GM21576 (cell line): Measurements from ENCODE around the gene SLC13A2.

Experiments used
- ATAC-seq: cut with Tn5 transposase; IDR thresholded peaks from one replicate; pipeline ENCODE4 v1.9.1; 2021; ENCODE audit warnings: mild to moderate bottlenecking, moderate library complexity; ENCODE audit not compliant: unreplicated experiment

Gene SLC13A2

GRCh38 chr17:28532050-28532960 is 58.9 kb downstream of the SLC13A2 start:
- no peak for ATAC-seq

- no peak for ATAC-seq
Measured at GRCh38 chr17:28533091-28533807, 59.8 kb downstream of the SLC13A2 start.

- ATAC-seq = no peak
Measured at GRCh38 chr17:28534740-28535375, 61.4 kb downstream of the SLC13A2 start.

GRCh38 chr17:28536532-28537218 is 63.2 kb downstream of the SLC13A2 start:
- ATAC-seq = no peak

- ATAC-seq = no peak
Measured at GRCh38 chr17:28537219-28537610, 63.8 kb downstream of the SLC13A2 start.

GRCh38 chr17:28538296-28538895 is 65.0 kb downstream of the SLC13A2 start:
- no peak for ATAC-seq

GRCh38 chr17:28540231-28540630 is 66.8 kb downstream of the SLC13A2 start:
- ATAC-seq = no peak

GRCh38 chr17:28541439-28541838 is 68.0 kb downstream of the SLC13A2 start:
- ATAC-seq = no peak

- ATAC-seq = no peak
Measured at GRCh38 chr17:28544402-28545140, 71.1 kb downstream of the SLC13A2 start.

GRCh38 chr17:28545141-28545503 is 71.7 kb downstream of the SLC13A2 start:
- ATAC-seq = no peak

- no peak for ATAC-seq
Measured at GRCh38 chr17:28545787-28546415, 72.5 kb downstream of the SLC13A2 start.

GRCh38 chr17:28547096-28547622 is 73.7 kb downstream of the SLC13A2 start:
- ATAC-seq = no peak
